IPS-18a (cell line): ENCODE data around the gene CRAMP1.

Experiments
- H3K27ac ChIP-seq: one replicate; pipeline ENCODE4 v1.5.1; 2013; ENCODE audit warnings: low read length
- H3K27me3 ChIP-seq: one replicate; pipeline ENCODE4 v1.6.1; 2013; ENCODE audit warnings: mild to moderate bottlenecking, low read length; ENCODE audit not compliant: control insufficient read depth, insufficient read depth
- H3K36me3 ChIP-seq: one replicate; pipeline ENCODE4 v1.6.1; 2013; ENCODE audit warnings: low read depth, low read length; ENCODE audit not compliant: control insufficient read depth
- H3K4me1 ChIP-seq: one replicate; pipeline ENCODE4 v1.6.1; 2013; ENCODE audit warnings: low read depth, low read length; ENCODE audit not compliant: control insufficient read depth
- H3K4me3 ChIP-seq: one replicate; pipeline ENCODE4 v1.5.1; 2013; ENCODE audit warnings: low read length
- H3K9ac ChIP-seq: one replicate; pipeline ENCODE4 v1.6.1; 2013; ENCODE audit warnings: mild to moderate bottlenecking, low read length, moderate library complexity
- H3K9me3 ChIP-seq: one replicate; pipeline ENCODE4 v1.6.1; 2013; ENCODE audit warnings: low read depth, low read length; ENCODE audit not compliant: control insufficient read depth

Gene CRAMP1

DNA sequence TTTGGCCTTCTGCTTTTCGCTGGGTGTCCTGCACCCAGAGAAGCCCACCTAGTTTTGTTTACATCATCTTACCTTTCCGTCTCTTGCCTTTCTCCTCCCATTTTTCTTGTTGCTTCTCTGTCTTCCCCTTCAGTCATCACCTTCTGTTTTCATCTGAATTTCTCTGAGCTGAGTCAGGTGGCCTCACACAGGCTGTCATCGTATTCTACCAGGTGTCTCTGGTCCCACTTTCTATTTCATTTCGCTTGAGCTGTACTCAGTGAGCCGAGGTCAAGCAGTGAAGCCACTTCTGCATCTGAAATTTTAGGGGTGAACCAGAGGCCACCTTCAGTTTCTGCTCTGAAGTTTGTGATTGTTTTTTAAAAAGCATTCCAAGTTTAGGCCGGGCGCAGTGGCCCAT lies 9.7 kb downstream of the CRAMP1 start:
- no peaks in the 10 kb centered on the region for H3K27me3 ChIP-seq
- no peak overlapping the region for H3K27ac ChIP-seq
- H3K9me3 ChIP-seq, result no peaks in the 10 kb centered on the region
- H3K36me3 ChIP-seq, result peaks cover 19% of the 10 kb centered on the region
- no peaks in the 10 kb centered on the region for H3K4me1 ChIP-seq
- H3K9ac ChIP-seq, result no peak overlapping the region
- no peak overlapping the region for H3K4me3 ChIP-seq

DNA sequence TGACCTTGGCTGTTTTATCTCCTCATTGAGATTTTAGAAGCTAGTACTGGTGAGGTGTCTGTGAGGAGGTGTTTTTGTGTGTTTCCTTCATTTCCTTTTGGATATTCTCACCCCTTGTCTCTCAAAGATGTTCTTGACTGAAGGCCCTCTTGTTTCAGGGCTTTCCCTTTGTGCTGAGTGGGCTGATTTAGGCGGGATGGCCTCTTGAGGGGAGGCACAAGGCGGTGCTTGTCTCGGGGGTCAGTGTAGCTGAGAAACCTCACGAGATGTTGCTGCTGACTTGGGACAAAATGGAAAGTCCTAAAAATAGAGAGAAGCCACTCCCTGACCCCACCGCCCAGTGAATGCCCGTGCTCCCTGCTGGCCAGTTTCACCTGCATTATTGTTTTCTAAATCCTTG lies 14.2 kb downstream of the CRAMP1 start:
- no peaks in the 10 kb centered on the region for H3K4me1 ChIP-seq
- H3K4me3 ChIP-seq, result no peak overlapping the region
- H3K9ac ChIP-seq, result no peak overlapping the region
- H3K9me3 ChIP-seq, result no peaks in the 10 kb centered on the region
- H3K27ac ChIP-seq, result no peak overlapping the region
- no peaks in the 10 kb centered on the region for H3K27me3 ChIP-seq
- peaks cover 3% of the 10 kb centered on the region for H3K36me3 ChIP-seq

- Histone ChIP-seq H3K9ac (no peak overlapping the region), H3K4me1 (no peaks in the 10 kb centered on the region), H3K9me3 (no peaks in the 10 kb centered on the region), H3K4me3 (no peak overlapping the region), H3K36me3 (peaks cover 5% of the 10 kb centered on the region), H3K27me3 (no peaks in the 10 kb centered on the region), H3K27ac (no peak overlapping the region)
These were observed 14.6 kb downstream of the CRAMP1 start for GRCh38 chr16:1626776-1627175.

DNA sequence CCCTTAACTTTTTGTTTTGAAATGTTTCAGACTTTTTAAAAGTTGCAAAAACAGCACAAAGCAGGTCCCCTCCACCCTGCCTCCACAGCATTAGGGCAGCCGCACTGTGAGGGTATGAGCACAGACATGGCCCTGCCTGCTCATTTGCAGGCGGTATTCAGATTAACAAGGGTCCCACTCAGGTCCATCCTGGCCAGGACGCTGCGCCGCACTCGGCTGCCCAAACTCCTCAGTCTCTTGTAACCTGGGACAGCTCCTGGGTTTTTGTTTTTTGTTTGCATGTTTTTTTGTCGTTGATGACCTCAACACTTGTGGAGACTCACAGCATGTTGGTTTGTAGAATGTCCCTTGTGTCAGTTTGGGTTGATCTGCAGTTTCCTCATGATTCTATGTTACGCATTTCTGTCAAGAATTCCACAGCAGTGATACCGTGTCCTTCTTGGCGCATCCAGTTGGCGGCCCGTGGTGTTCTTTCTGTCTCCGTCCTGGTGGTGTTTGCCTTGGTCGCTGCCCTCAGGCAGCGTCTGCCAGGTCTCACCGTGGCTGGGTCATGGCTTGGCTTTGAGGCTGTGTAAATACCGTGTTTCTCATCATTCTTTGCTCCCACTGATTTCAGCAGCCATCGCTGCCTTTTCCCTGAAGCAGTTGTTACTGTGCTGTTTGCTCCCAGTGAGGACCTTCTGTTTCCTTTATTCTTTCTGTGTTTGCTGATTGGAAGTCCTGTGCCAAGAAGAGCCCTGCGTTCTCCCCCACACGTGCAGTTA lies 18.5 kb downstream of the CRAMP1 start:
- no peaks in the 10 kb centered on the region for H3K9me3 ChIP-seq
- no peak overlapping the region for H3K4me3 ChIP-seq
- no peak overlapping the region for H3K9ac ChIP-seq
- H3K27me3 ChIP-seq, result no peaks in the 10 kb centered on the region
- H3K27ac ChIP-seq, result no peak overlapping the region
- H3K36me3 ChIP-seq, result peaks cover 29% of the 10 kb centered on the region
- H3K4me1 ChIP-seq, result no peaks in the 10 kb centered on the region

- Histone ChIP-seq H3K4me3 (no peak overlapping the region), H3K9me3 (no peaks in the 10 kb centered on the region), H3K27ac (no peak overlapping the region), H3K36me3 (peaks cover 27% of the 10 kb centered on the region), H3K27me3 (no peaks in the 10 kb centered on the region), H3K9ac (no peak overlapping the region), H3K4me1 (no peaks in the 10 kb centered on the region)
These were observed 19.1 kb downstream of the CRAMP1 start for GRCh38 chr16:1631230-1631629.

DNA sequence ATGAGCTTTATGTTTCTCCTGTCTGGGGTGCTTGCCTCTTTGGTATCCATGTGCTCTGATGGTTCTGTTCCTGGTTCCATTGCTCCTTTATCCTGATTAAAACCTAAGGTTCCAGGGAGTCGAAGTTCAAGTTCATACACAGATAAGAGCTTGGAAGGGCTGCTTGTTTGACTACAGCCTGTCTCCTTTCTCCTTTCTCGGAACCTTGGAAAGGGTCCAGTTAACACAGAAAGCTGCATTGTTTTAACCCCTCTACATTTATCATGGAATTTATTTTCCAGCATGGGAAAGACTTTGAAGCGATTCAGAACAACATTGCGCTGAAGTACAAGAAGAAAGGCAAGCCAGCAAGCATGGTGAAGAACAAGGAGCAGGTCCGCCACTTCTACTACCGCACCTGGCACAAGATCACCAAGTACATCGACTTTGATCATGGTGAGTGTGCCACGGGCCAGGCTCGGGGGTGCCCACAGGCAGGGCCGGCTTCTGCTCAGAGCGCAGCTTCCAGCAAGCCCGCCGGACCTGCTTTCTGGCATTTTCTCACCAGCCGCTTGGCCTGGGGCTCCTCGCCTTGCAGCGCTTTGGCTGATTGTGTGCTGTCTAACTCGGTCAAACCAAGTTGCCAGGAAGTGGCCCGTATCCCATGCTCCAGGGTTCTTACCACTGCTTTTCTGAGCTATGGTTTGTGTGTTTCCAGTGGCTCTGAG lies 19.9 kb downstream of the CRAMP1 start:
- peaks cover 26% of the 10 kb centered on the region for H3K36me3 ChIP-seq

DNA sequence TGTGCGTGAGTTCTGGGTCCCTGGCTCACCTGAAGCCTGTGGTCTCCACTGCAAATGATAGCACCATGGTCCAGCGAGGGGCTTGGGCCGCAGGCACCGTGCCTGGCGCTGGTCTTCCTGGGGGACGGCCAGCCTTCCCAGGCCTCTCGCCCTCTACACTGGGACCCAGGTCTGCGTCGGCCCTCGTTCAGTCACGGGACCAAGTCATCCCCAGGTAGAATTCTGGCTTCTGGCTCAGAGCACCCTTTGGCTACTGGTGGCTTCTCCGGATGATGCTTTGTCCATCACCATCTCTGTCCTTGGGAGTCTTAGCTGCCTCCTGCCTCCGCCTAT lies 20.4 kb downstream of the CRAMP1 start:
- Histone ChIP-seq H3K9ac (no peak overlapping the region), H3K27ac (no peak overlapping the region)

More for the DNA sequence above, 19.9 kb downstream of the CRAMP1 start:
- Histone ChIP-seq H3K4me1 (no peaks in the 10 kb centered on the region), H3K9me3 (no peaks in the 10 kb centered on the region), H3K27me3 (no peaks in the 10 kb centered on the region), H3K9ac (no peak overlapping the region), H3K4me3 (no peak overlapping the region), H3K27ac (no peak overlapping the region)

GRCh38 chr16:1633310-1633709 lies 21.1 kb downstream of the CRAMP1 start:
- Histone ChIP-seq H3K27me3 (no peaks in the 10 kb centered on the region), H3K9ac (no peak overlapping the region), H3K4me1 (no peaks in the 10 kb centered on the region), H3K9me3 (no peaks in the 10 kb centered on the region), H3K36me3 (peaks cover 35% of the 10 kb centered on the region), H3K4me3 (no peak overlapping the region), H3K27ac (no peak overlapping the region)

More for the DNA sequence above, 20.4 kb downstream of the CRAMP1 start:
- Histone ChIP-seq H3K36me3 (peaks cover 28% of the 10 kb centered on the region), H3K4me3 (no peak overlapping the region), H3K4me1 (no peaks in the 10 kb centered on the region), H3K9me3 (no peaks in the 10 kb centered on the region), H3K27me3 (no peaks in the 10 kb centered on the region)

DNA sequence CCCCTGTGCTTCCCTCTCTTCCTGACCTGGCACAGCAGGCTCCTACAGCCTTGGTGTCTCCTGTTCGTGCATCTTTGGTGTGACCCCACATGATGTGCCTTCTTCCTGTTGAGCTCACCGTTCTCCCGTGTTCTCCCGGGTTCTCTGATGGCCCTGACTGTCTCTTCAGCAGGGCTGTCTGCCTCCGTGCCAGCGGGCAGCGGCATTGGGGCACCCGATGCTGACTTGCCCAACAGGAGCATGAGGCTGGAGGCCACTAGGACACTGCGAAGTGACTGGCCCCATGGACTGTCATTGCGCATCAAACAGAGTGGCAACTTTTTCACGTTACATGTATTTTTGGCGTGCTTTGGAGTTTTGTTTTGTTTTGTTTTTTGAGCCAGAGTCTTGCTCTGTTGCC lies 22.4 kb downstream of the CRAMP1 start:
- peaks cover 44% of the 10 kb centered on the region for H3K36me3 ChIP-seq
- H3K4me3 ChIP-seq, result no peak overlapping the region
- no peaks in the 10 kb centered on the region for H3K9me3 ChIP-seq
- H3K4me1 ChIP-seq, result no peaks in the 10 kb centered on the region
- no peak overlapping the region for H3K27ac ChIP-seq
- H3K9ac ChIP-seq, result no peak overlapping the region
- H3K27me3 ChIP-seq, result no peaks in the 10 kb centered on the region

- Histone ChIP-seq H3K9ac (no peak overlapping the region), H3K27me3 (no peaks in the 10 kb centered on the region), H3K4me3 (no peak overlapping the region), H3K4me1 (no peaks in the 10 kb centered on the region), H3K36me3 (peaks cover 44% of the 10 kb centered on the region), H3K27ac (no peak overlapping the region), H3K9me3 (no peaks in the 10 kb centered on the region)
These were observed 22.9 kb downstream of the CRAMP1 start for GRCh38 chr16:1635070-1635469.

GRCh38 chr16:1637526-1637925 lies 25.4 kb downstream of the CRAMP1 start:
- H3K4me1 ChIP-seq, result no peaks in the 10 kb centered on the region
- H3K9ac ChIP-seq, result no peak overlapping the region
- peaks cover 53% of the 10 kb centered on the region for H3K36me3 ChIP-seq

GRCh38 chr16:1638757-1639156 lies 26.6 kb downstream of the CRAMP1 start:
- no peaks in the 10 kb centered on the region for H3K27me3 ChIP-seq
- peaks cover 46% of the 10 kb centered on the region for H3K36me3 ChIP-seq
- no peak overlapping the region for H3K9ac ChIP-seq
- no peaks in the 10 kb centered on the region for H3K9me3 ChIP-seq
- no peaks in the 10 kb centered on the region for H3K4me1 ChIP-seq
- H3K27ac ChIP-seq, result no peak overlapping the region
- no peak overlapping the region for H3K4me3 ChIP-seq

More at GRCh38 chr16:1637526-1637925, 25.4 kb downstream of the CRAMP1 start:
- Histone ChIP-seq H3K27ac (no peak overlapping the region), H3K9me3 (no peaks in the 10 kb centered on the region), H3K4me3 (no peak overlapping the region), H3K27me3 (no peaks in the 10 kb centered on the region)
